Astrocyte (in vitro differentiated cells and primary cell): ENCODE results near the gene PXDN. TPM values are rescaled to one million over a fixed set of nuclear protein-coding genes. Genes with fewer than 3 reads are reported as not detected.
A peak's percentile ranks its signal among the peaks of the same experiment; 100 is the strongest.

ENCODE experiments used
- DNase-seq: peaks from one replicate; pipeline ENCODE4 v3.0.0-alpha.2; 2010; ENCODE audit warnings: low read depth
- FAIRE-seq: peaks from 2 replicates; lab custom pipeline; 2011; peaks lifted over from hg19 to GRCh38; lab: Jason Lieb, UNC
- H2AFZ ChIP-seq: 2 replicates; pipeline ENCODE4 v1.6.0; 2012; ENCODE audit warnings: low read depth, low read length, inconsistent platforms
- H3K27ac ChIP-seq: 2 replicates; pipeline ENCODE4 v1.5.1; 2011; ENCODE audit warnings: low read depth, low read length, inconsistent platforms
- H3K27me3 ChIP-seq: 2 replicates; pipeline ENCODE4 v1.6.0; 2011; ENCODE audit warnings: low read length, inconsistent platforms; ENCODE audit not compliant: insufficient read depth
- H3K36me3 ChIP-seq: 2 replicates; pipeline ENCODE4 v1.5.1; 2011; ENCODE audit warnings: low read length, inconsistent platforms; ENCODE audit not compliant: insufficient read depth
- H3K4me1 ChIP-seq: 2 replicates; pipeline ENCODE4 v1.5.1; 2011; ENCODE audit warnings: low read length, inconsistent platforms; ENCODE audit not compliant: insufficient read depth
- H3K4me2 ChIP-seq: 2 replicates; pipeline ENCODE4 v1.6.0; 2012; ENCODE audit warnings: low read length, inconsistent platforms
- H3K4me3 ChIP-seq: 2 replicates; pipeline ENCODE4 v1.5.1; 2011; ENCODE audit warnings: low read depth, mild to moderate bottlenecking, low read length, inconsistent platforms; ENCODE audit not compliant: insufficient read depth
- H3K79me2 ChIP-seq: 2 replicates; pipeline ENCODE4 v1.6.0; 2012; ENCODE audit warnings: mild to moderate bottlenecking, low read length, inconsistent platforms; ENCODE audit not compliant: insufficient read depth
- H3K9ac ChIP-seq: 2 replicates; pipeline ENCODE4 v1.6.0; 2012; ENCODE audit warnings: mild to moderate bottlenecking, low read length, inconsistent platforms
- H3K9me3 ChIP-seq: 2 replicates; pipeline ENCODE4 v1.5.1; 2012; ENCODE audit warnings: low read depth, mild to moderate bottlenecking, low read length, inconsistent platforms; ENCODE audit not compliant: insufficient read depth
- H4K20me1 ChIP-seq: 2 replicates; pipeline ENCODE4 v1.6.0; 2012; ENCODE audit warnings: low read length, inconsistent platforms; ENCODE audit not compliant: insufficient read depth
- H3K27ac Mint-ChIP-seq: one replicate; pipeline ENCODE4 v1.8.0; 2021; ENCODE audit warnings: mild to moderate bottlenecking, mixed read lengths; ENCODE audit not compliant: unreplicated experiment
- H3K27me3 Mint-ChIP-seq: one replicate; pipeline ENCODE4 v1.8.0; 2021; ENCODE audit warnings: low read depth, mixed read lengths; ENCODE audit not compliant: unreplicated experiment
- H3K36me3 Mint-ChIP-seq: one replicate; pipeline ENCODE4 v1.8.0; 2021; ENCODE audit warnings: low read depth, mixed read lengths; ENCODE audit not compliant: unreplicated experiment
- H3K4me1 Mint-ChIP-seq: one replicate; pipeline ENCODE4 v1.8.0; 2021; ENCODE audit warnings: low read depth, mixed read lengths; ENCODE audit not compliant: unreplicated experiment
- H3K4me3 Mint-ChIP-seq: one replicate; pipeline ENCODE4 v1.8.0; 2021; ENCODE audit warnings: mild to moderate bottlenecking, moderate library complexity, mixed read lengths; ENCODE audit not compliant: unreplicated experiment
- H3K9me3 Mint-ChIP-seq: one replicate; pipeline ENCODE4 v1.8.0; 2021; ENCODE audit warnings: mild to moderate bottlenecking, mixed read lengths; ENCODE audit not compliant: unreplicated experiment
- EZH2 ChIP-seq: IDR thresholded peaks from 2 replicates; pipeline ENCODE4 v1.6.1; 2012; ENCODE audit warnings: mild to moderate bottlenecking, low read length, inconsistent platforms; ENCODE audit not compliant: insufficient read depth
- total RNA-seq: library from RNA; stranded (reverse); gene quantifications from 2 replicates; pipeline ENCODE4 v1.2.1, GENCODE V29; 2021
- TF ChIP-seq, protein P1 (sequence below): IDR thresholded peaks from 2 replicates; pipeline ENCODE4 v1.5.1; 2011; ENCODE audit warnings: low read depth, mild to moderate bottlenecking, inconsistent platforms, low read length, moderate library complexity; ENCODE audit not compliant: insufficient read depth

The PXDN gene
- total RNA-seq, 1 donor from 2014 or later = 417 TPM

DNA sequence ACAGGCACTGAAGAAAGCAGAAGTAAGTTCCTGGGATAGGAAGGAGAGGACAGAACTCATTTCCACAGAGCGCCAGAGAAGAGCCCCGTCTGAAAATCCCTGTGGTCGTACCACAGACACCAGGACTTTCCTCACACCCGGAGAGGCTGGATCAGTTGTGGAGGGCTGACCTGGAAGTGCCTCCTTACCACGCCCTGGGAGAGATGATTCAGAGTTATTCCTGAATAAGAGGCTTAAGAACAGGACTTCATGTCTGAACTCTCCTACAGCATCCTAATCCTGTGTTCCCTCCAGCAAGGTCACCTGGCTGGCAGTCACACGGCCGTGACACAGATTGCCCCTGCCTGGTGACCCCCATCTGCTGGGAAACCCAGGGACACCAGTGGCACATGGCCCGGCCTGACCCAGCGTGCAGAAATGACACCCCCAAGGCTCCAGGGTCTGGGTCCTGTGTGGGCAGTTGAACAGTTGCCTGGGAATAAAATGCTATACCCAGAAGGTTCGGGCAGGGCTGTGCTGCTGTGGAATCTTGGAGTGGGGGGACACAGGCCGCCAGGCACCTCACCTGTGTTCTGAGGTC, 105.9 kb downstream of the PXDN start:
- peaks cover 12% of the 10 kb centered on the region for H3K4me1 ChIP-seq
- H3K36me3 ChIP-seq = peaks cover 36% of the 10 kb centered on the region
- no peak overlapping the region for H3K4me2 ChIP-seq
- FAIRE-seq (no peak), DNase-seq (peak; percentile 36)
- H3K79me2 ChIP-seq = peaks cover 11% of the 10 kb centered on the region
- peak overlapping the region; percentile 10 for H3K9ac ChIP-seq
- no peak overlapping the region for H3K4me3 ChIP-seq
- Mint-ChIP-seq H3K4me3 (no peak overlapping the region), H3K4me1 (peaks cover 16% of the 10 kb centered on the region), H3K27ac (no peak overlapping the region), H3K27me3 (no peaks in the 10 kb centered on the region), H3K36me3 (peaks cover 21% of the 10 kb centered on the region), H3K9me3 (no peaks in the 10 kb centered on the region)
- H3K27me3 ChIP-seq = no peaks in the 10 kb centered on the region
- H3K9me3 ChIP-seq = no peaks in the 10 kb centered on the region
- no peak overlapping the region for H2AFZ ChIP-seq
- TF ChIP-seq EZH2 = no peak
- peaks cover 17% of the 10 kb centered on the region for H4K20me1 ChIP-seq
- H3K27ac ChIP-seq = no peak overlapping the region

DNA sequence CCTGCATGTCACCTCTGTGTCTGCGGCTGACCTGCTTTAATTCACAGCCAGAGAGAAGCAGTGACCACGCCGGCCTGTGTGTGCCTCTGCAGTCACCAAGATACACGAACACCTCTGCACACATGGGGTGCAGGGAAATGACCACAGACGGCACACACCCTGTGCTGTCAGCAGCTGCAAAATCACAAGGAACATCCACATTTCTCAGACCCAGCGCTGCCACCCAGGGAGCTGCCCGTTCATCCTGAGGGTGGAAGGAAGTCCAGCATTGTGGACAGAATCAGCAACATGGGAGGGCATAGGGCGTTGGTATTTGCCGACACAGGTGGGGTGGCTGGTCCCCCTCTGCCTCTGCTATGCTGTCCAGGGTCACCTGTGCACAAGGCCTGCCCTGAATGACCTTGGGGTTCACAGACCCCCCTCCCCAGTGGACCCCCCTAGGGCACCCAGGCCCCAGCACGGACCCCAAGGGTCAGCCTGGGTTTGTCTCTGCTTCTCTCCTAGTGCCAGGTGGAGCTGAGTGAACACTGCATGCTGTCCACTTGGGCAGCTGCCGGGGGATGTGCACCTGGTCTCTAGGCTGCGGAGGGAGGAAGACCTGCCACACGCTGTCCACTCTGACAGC, 107.4 kb downstream of the PXDN start:
- peaks cover 36% of the 10 kb centered on the region for H3K36me3 ChIP-seq
- peaks cover 12% of the 10 kb centered on the region for H3K4me1 Mint-ChIP-seq
- H3K36me3 Mint-ChIP-seq = peaks cover 30% of the 10 kb centered on the region
- no peak for TF ChIP-seq EZH2
- TF ChIP-seq, protein P1, sequence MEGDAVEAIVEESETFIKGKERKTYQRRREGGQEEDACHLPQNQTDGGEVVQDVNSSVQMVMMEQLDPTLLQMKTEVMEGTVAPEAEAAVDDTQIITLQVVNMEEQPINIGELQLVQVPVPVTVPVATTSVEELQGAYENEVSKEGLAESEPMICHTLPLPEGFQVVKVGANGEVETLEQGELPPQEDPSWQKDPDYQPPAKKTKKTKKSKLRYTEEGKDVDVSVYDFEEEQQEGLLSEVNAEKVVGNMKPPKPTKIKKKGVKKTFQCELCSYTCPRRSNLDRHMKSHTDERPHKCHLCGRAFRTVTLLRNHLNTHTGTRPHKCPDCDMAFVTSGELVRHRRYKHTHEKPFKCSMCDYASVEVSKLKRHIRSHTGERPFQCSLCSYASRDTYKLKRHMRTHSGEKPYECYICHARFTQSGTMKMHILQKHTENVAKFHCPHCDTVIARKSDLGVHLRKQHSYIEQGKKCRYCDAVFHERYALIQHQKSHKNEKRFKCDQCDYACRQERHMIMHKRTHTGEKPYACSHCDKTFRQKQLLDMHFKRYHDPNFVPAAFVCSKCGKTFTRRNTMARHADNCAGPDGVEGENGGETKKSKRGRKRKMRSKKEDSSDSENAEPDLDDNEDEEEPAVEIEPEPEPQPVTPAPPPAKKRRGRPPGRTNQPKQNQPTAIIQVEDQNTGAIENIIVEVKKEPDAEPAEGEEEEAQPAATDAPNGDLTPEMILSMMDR = no peak
- no peaks in the 10 kb centered on the region for H3K27me3 Mint-ChIP-seq
- no peak overlapping the region for H3K9ac ChIP-seq
- H3K27me3 ChIP-seq = no peaks in the 10 kb centered on the region
- no peak overlapping the region for H3K27ac ChIP-seq
- H3K4me3 ChIP-seq = no peak overlapping the region
- H3K27ac Mint-ChIP-seq = no peak overlapping the region
- H3K4me3 Mint-ChIP-seq = no peak overlapping the region
- H3K9me3 Mint-ChIP-seq = no peaks in the 10 kb centered on the region
- H3K4me1 ChIP-seq = peaks cover 9% of the 10 kb centered on the region
- peaks cover 11% of the 10 kb centered on the region for H3K79me2 ChIP-seq
- H2AFZ ChIP-seq = no peak overlapping the region
- DNase-seq (no peak), FAIRE-seq (no peak)
- no peak overlapping the region for H3K4me2 ChIP-seq
- peaks cover 17% of the 10 kb centered on the region for H4K20me1 ChIP-seq
- no peaks in the 10 kb centered on the region for H3K9me3 ChIP-seq

DNA sequence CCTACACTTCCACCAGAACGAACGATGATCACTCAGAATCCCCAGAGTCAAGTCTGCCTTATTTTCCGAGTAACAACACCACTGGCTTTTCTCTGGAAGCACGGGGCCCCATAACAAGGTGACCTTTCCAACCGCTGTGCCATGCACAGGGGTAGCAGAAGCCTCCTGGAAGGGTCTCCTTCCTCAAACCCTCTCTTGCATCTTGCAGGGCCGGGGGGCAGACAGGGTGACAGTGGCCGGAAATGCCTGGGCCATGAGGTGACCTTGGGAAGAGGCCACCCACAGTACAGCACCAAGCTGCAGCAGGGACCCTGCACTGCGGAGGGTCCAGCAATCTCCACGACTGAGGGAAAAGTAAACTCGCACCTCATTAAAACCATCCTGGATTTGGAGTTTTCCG, 108.5 kb downstream of the PXDN start:
- Mint-ChIP-seq H3K27me3 (no peaks in the 10 kb centered on the region), H3K9me3 (no peaks in the 10 kb centered on the region), H3K36me3 (peaks cover 34% of the 10 kb centered on the region), H3K4me3 (no peak overlapping the region), H3K4me1 (peaks cover 9% of the 10 kb centered on the region), H3K27ac (no peak overlapping the region)
- FAIRE-seq = no peak
- Histone ChIP-seq H3K27ac (no peak overlapping the region), H4K20me1 (peaks cover 16% of the 10 kb centered on the region), H3K36me3 (peaks cover 36% of the 10 kb centered on the region), H3K4me2 (no peak overlapping the region), H3K9ac (no peak overlapping the region), H3K27me3 (no peaks in the 10 kb centered on the region), H3K79me2 (peaks cover 9% of the 10 kb centered on the region), H3K4me3 (no peak overlapping the region), H3K4me1 (peaks cover 14% of the 10 kb centered on the region), H2AFZ (no peak overlapping the region), H3K9me3 (no peaks in the 10 kb centered on the region)
- no peak for TF ChIP-seq EZH2
- TF ChIP-seq, protein P1 = no peak
- no peak for DNase-seq
